B cell (primary cell): ENCODE data around the gene CALML4. TPM values are rescaled to one million over a fixed set of nuclear protein-coding genes. Genes with fewer than 3 reads are reported as not detected.

ENCODE experiments used
- ATAC-seq: fragments of 200-7000 bp; cut with Tn5 transposase; one replicate; pipeline ENCODE4 v1.10.0; 2021; ENCODE audit warnings: low read depth, mild to moderate bottlenecking, moderate number of reproducible peaks, moderate library complexity
- CTCF ChIA-PET: fragments of 350-600 bp; sonication (Branson Sonifier 250); formaldehyde crosslinking; loops from one replicate; lab custom pipeline; 2021; ENCODE audit warnings: antibody characterized with exemption, inconsistent platforms; lab: Charles Lee
- POLR2A ChIA-PET: fragments of 350-600 bp; sonication (Branson Sonifier 250); formaldehyde crosslinking; loops from one replicate; lab custom pipeline; 2021; ENCODE audit warnings: antibody characterized with exemption; lab: Charles Lee
- DNase-seq: peaks from one replicate; pipeline ENCODE4 v3.0.0; 2013
- H2AFZ ChIP-seq: 2 replicates; pipeline ENCODE4 v1.6.1; 2012; ENCODE audit warnings: mild to moderate bottlenecking, low read depth, low read length; ENCODE audit not compliant: insufficient read depth, poor library complexity, severe bottlenecking
- H3K27ac ChIP-seq, 2 donors: 1 replicate in 1 of 2; 2 replicates in 1 of 2; pipeline ENCODE4 v1.5.1; 2012 to 2013; ENCODE audit warnings: low read length in 2 of 2, mild to moderate bottlenecking in 2 of 2, moderate library complexity in 1 of 2
- H3K27me3 ChIP-seq, 4 experiments: fragments of 200-600 bp in 1 of 4; sonication (generic) in 1 of 4; replicated peaks in 1 of 4; 1 replicate in 2 of 4; 2 replicates in 2 of 4; pipeline versions ENCODE4 v1.6.1 to v1.7.0; 2013 to 2016; ENCODE audit warnings: low read length in 3 of 4, mild to moderate bottlenecking in 2 of 4, mixed read lengths in 1 of 4, moderate library complexity in 1 of 4; ENCODE audit not compliant: insufficient read depth in 4 of 4, control insufficient read depth in 3 of 4; ENCODE audit errors: control extremely low read depth in 1 of 4
- H3K36me3 ChIP-seq, 2 experiments: replicated peaks in 1 of 2; 1 replicate in 1 of 2; 2 replicates in 1 of 2; pipeline versions ENCODE4 v1.6.1 to v1.7.1; 2013; ENCODE audit warnings: low read length in 1 of 2; ENCODE audit not compliant: insufficient read depth in 2 of 2, control insufficient read depth in 1 of 2; ENCODE audit errors: control extremely low read depth in 1 of 2, extremely low read depth in 1 of 2
- H3K4me1 ChIP-seq, 2 donors: fragments of 200-600 bp in 1 of 2; sonication (generic) in 1 of 2; 1 replicate in 1 of 2; 2 replicates in 1 of 2; pipeline versions ENCODE4 v1.5.1 to v1.6.1; 2013 to 2017; ENCODE audit warnings: low read length in 2 of 2; ENCODE audit not compliant: control insufficient read depth in 2 of 2, insufficient read depth in 2 of 2
- H3K4me2 ChIP-seq: replicated peaks from 2 replicates; pipeline ENCODE3; 2012; ENCODE audit warnings: mild to moderate bottlenecking, low read depth, low read length; ENCODE audit not compliant: poor library complexity, severe bottlenecking
- H3K4me3 ChIP-seq, 5 experiments: fragments of 200-600 bp in 1 of 5; sonication (generic) in 1 of 5; 1 replicate in 3 of 5; 2 replicates in 2 of 5; pipeline versions ENCODE4 v1.5.1 to v1.7.0; 2011 to 2016; ENCODE audit warnings: low read length in 4 of 5, mild to moderate bottlenecking in 4 of 5, low read depth in 2 of 5, control low read depth in 1 of 5, moderate library complexity in 1 of 5; ENCODE audit not compliant: insufficient read depth in 1 of 5; ENCODE audit errors: control extremely low read depth in 1 of 5, extremely low read depth in 1 of 5
- H3K79me2 ChIP-seq: fragments of 200-600 bp; sonication (generic); one replicate; pipeline ENCODE4 v1.6.0; 2016; ENCODE audit warnings: low read length; ENCODE audit not compliant: control insufficient read depth, insufficient read depth
- H3K9ac ChIP-seq: fragments of 200-600 bp; sonication (generic); 2 replicates; pipeline ENCODE4 v1.6.1; 2017; ENCODE audit warnings: mild to moderate bottlenecking, low read length, moderate library complexity
- H3K9me3 ChIP-seq, 3 donors: one replicate each; pipeline versions ENCODE4 v1.6.1 to v1.7.1; 2013; ENCODE audit warnings: low read length in 2 of 3; ENCODE audit not compliant: control insufficient read depth in 2 of 3, insufficient read depth in 1 of 3; ENCODE audit errors: control extremely low read depth in 1 of 3
- H4K20me1 ChIP-seq: 2 replicates; pipeline ENCODE4 v1.6.0; 2012; ENCODE audit warnings: mild to moderate bottlenecking, low read length; ENCODE audit not compliant: insufficient read depth, control insufficient read depth, poor library complexity, severe bottlenecking
- H3K27ac Mint-ChIP-seq: one replicate; pipeline ENCODE4 v1.8.0; 2021; ENCODE audit warnings: mixed read lengths
- H3K27me3 Mint-ChIP-seq: one replicate; pipeline ENCODE4 v1.8.0; 2021; ENCODE audit warnings: mixed read lengths
- H3K4me1 Mint-ChIP-seq: one replicate; pipeline ENCODE4 v1.8.0; 2021; ENCODE audit warnings: mixed read lengths
- H3K4me3 Mint-ChIP-seq: one replicate; pipeline ENCODE4 v1.8.0; 2021; ENCODE audit warnings: mixed read lengths
- H3K9me3 Mint-ChIP-seq: one replicate; pipeline ENCODE4 v1.8.0; 2022; ENCODE audit warnings: mixed read lengths; ENCODE audit not compliant: insufficient read depth
- CTCF ChIP-seq: fragments of 200-600 bp; IDR thresholded peaks from one replicate; pipeline ENCODE4 v1.8.0; 2022; ENCODE audit warnings: antibody characterized with exemption, mild to moderate bottlenecking
- EZH2 ChIP-seq: IDR thresholded peaks from 2 replicates; pipeline ENCODE4 v1.6.1; 2012; ENCODE audit warnings: borderline replicate concordance, low read depth, mild to moderate bottlenecking, moderate library complexity, low read length; ENCODE audit not compliant: insufficient read depth, poor library complexity, severe bottlenecking
- WGBS: methylation state at CpG from one replicate; pipeline ENCODE4 v1.1.5; 2013; ENCODE audit warnings: missing lambda C conversion rate; ENCODE audit not compliant: insufficient coverage; 5-methylcytosine and 5-hydroxymethylcytosine counted together
- intact Hi-C: fragments of 100-400 bp; cut with micrococcal nuclease; formaldehyde crosslinking; loops from one replicate; pipeline ENCODE4 v1.10.0; 2022
- polyA plus RNA-seq: library from polyadenylated mRNA; depleted of rRNA; stranded (reverse); fragments of >200 nt; gene quantifications from 2 replicates; pipeline ENCODE4 v1.2.3, GENCODE V29; 2012
- total RNA-seq, 2 donors: library from RNA; stranded (reverse); fragments of 120-200 nt in 1 of 2; gene quantifications; 1 replicate in 1 of 2; 2 replicates in 1 of 2; pipeline versions ENCODE4 v1.2.3 to v1.2.4, GENCODE V29; 2013 to 2022

CALML4 gene
- total and polyA plus RNA-seq, 2 donors (not counting 1 experiment from before 2014, with no cell fraction given) = 2.4 to 4.2 TPM

- Histone ChIP-seq H3K9me3 (no peaks in the 10 kb centered on the region), H3K27ac (no peak overlapping the region), H3K9ac (no peak overlapping the region), H3K27me3 (peaks cover 0 to 2% (median 0%) of the 10 kb centered on the region in 4 experiments), H4K20me1 (no peaks in the 10 kb centered on the region), H3K4me1 (peaks cover 5 to 17% of the 10 kb centered on the region in 2 donors), H3K4me3 (no peak overlapping the region), H2AFZ (no peak overlapping the region), H3K79me2 (peaks cover 20% of the 10 kb centered on the region), H3K36me3 (no peaks in the 10 kb centered on the region), H3K4me2 (no peak overlapping the region)
- no peak overlapping the region for H3K4me3 Mint-ChIP-seq
- intact Hi-C loops = no loop called here
- 92% methylated on average over 4 of the region's 6 CpGs for WGBS
- H3K9me3 Mint-ChIP-seq = no peaks in the 10 kb centered on the region
- peaks cover 16% of the 10 kb centered on the region for H3K4me1 Mint-ChIP-seq
- ATAC-seq (no peak), DNase-seq (no peak)
- H3K27me3 Mint-ChIP-seq = peaks cover 4% of the 10 kb centered on the region
- TF ChIP-seq EZH2 (no peak), CTCF (no peak)
- POLR2A ChIA-PET = no interaction called here
- H3K27ac Mint-ChIP-seq = no peak overlapping the region
- CTCF ChIA-PET = no interaction called here
Observed at GRCh38 chr15:68234060-68234459, 28.9 kb upstream of the CALML4 start.

DNA sequence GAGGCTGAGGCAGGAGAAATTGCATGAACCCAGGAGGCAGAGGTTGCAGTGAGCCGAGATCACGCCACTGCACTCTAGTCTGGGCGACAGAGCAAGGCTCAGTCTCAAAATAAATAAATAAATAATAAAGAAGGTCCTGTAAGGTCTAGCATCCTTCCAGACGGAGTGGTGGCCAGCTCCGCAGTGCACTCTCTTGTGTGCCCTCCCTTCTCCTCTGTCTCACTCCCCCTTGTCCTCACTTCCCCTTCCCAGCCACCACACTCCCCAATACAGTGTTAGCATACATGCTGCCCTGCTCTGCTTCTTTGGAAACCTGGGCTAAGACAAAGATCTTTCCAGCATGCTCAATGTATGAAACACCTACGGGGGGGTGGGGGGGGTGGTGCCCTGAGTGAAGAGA lies 27.8 kb upstream of the CALML4 start:
- WGBS = no CpG with 5 or more reads among the region's 6 CpGs
- peak; percentile 43 for DNase-seq
- Histone ChIP-seq H3K27me3 (peaks cover 0 to 2% (median 0%) of the 10 kb centered on the region in 4 experiments), H3K4me3 (no peak overlapping the region), H3K9ac (no peak overlapping the region), H3K4me2 (no peak overlapping the region), H3K27ac (no peak overlapping the region), H4K20me1 (no peaks in the 10 kb centered on the region), H2AFZ (no peak overlapping the region), H3K36me3 (no peaks in the 10 kb centered on the region), H3K79me2 (peaks cover 31% of the 10 kb centered on the region), H3K9me3 (no peaks in the 10 kb centered on the region), H3K4me1 (peaks cover 14 to 28% of the 10 kb centered on the region in 2 donors)
- ATAC-seq = no peak
- POLR2A ChIA-PET = no interaction called here
- Mint-ChIP-seq H3K9me3 (no peaks in the 10 kb centered on the region), H3K4me3 (no peak overlapping the region), H3K27ac (no peak overlapping the region), H3K27me3 (peaks cover 4% of the 10 kb centered on the region), H3K4me1 (peaks cover 26% of the 10 kb centered on the region)
- TF ChIP-seq CTCF = no peak
- intact Hi-C loops = no loop called here
- CTCF ChIA-PET = interaction anchor here (0.7 to 1.2 kb wide), 2 partner anchors 42 to 45 kb away, joined by 3 to 4 read pairs; partner anchors contain the start of gene FEM1B
